NCI-H446 treated with DMSO at 0.1 percent for 48 hours (cell line): Measurements from ENCODE around the gene RPL32.
"Not testable (repeated sequence)": the region's sequence is repeated elsewhere in the genome, so short reads cannot be mapped to it uniquely, and the experiment has no call there.

Experiments
- DNase-seq: peaks from one replicate; lab custom pipeline; 2025; lab: John Stamatoyannopoulos, UW

Gene RPL32

DNA sequence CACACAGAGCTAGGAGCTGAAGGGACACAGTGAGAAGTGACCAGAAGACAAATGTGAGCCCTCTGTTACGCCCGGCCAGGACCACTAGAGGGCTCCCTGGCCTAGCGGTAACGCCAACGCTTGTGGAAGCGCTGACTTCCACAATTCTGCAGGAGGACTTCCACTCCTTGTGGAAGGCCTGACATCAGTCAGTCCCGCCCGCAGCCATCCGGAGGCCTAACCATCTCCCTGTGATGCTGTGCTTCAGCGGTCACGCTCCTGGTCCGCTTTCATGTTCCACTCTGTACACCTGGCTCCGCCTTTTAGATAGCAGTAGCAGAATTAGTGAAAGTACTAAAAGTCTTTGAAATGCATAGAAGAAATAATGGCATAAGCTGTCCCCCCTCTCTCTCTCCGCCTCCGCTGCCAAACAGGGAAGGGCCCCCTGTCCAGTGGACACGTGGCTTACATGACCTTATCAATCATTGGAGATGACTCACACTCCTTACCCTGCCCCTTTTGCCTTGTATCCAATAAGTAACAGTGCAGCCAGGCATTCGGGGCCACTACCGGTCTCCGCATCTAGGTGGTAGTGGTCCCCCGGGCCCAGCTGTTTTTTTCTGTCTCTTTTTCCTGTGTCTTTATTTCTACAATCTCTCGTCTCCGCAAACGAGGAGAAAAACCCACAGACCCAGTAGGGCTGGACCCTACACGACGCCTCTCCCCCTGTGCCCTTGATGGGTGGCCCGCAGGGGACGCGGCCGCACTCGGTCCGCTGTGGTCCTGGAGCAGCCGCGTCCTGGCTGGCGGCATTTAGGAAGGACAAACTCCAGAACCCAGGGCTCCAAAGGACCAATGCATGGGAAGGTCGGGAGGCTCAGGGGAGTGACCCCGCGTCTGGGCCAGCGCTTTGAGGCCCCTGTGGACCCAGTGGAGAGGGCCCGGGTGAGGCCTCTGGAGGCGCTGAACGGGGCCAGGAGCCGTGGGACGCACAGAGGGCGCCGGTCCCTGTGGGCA is 27.0 kb upstream of the RPL32 start:
- DNase-seq, result peak; percentile 8

- DNase-seq, result no peak
These were observed 25.5 kb upstream of the RPL32 start for GRCh38 chr3:12866836-12867235.

- DNase-seq, result no peak
These were observed 23.9 kb upstream of the RPL32 start for GRCh38 chr3:12865271-12865670.

DNA sequence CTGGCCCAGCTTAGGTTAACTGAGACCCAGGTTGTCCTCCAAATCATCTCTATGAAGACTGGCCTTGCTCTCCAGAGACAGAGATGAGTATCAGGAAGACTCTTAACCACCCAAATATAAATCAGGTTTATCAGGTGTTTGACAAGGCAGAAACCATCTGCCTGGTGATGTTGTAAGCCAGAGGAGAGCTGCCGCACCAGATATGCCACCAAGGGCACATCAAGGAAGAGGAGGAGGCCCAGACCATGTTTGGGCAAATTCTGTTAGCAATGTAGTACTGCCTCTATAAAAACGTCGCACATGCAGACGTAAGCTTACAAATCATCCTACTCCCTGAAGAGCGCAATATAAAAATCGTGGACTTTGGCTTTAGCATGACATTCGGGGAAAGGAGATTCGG is 21.0 kb upstream of the RPL32 start:
- DNase-seq, result no peak

- DNase-seq, result no peak
These were observed 20.2 kb upstream of the RPL32 start for GRCh38 chr3:12861611-12862010.

DNA sequence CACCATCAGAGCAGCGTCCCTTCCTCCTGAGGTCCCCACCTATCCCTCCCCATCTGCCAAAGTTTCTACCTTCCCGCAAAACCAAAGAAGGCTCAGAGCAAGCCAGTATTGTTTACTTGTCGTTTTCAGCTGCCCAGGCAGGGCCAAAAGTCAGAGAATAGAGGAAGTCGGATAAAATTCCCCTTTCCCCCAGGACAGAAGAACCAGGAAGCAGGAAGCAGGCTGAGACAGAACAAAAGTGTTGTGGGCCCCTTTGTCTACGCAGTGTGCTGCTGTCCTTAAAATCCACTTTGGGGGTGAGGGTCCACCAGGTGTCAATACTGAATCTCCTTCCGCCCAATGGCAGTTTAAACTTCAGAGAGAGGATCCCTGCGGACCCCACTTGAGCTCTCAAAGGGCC is 18.5 kb upstream of the RPL32 start:
- no peak for DNase-seq

- DNase-seq, result no peak
These were observed 15.3 kb upstream of the RPL32 start for GRCh38 chr3:12856626-12857025.

DNA sequence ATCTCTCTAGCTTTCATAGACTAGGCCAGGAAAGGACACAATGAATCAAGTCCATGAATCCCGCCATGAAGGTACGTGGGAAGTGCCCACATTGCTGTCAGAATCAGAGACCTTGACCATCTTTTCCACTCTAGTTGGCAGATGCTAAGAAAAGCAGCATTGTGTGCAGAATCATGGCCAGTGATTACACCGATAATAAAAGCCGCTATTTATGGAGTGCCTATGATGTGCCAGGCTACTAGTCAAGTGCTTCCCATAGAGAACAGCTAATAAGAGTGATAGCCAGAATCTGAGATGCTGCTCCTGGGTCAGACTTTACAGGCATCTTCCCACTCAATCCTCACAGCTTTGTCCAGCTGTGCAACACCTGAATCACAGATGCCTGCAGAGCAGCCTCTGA is 13.2 kb upstream of the RPL32 start:
- DNase-seq, result no peak

GRCh38 chr3:12853847-12854246 is 12.5 kb upstream of the RPL32 start:
- DNase-seq, result not testable (repeated sequence)

- no peak for DNase-seq
These were observed 10.8 kb upstream of the RPL32 start for GRCh38 chr3:12852201-12852600.

GRCh38 chr3:12845811-12846210 is 4.4 kb upstream of the RPL32 start:
- no peak for DNase-seq

GRCh38 chr3:12842469-12842868 is 1.1 kb upstream of the RPL32 start:
- DNase-seq, result no peak

DNA sequence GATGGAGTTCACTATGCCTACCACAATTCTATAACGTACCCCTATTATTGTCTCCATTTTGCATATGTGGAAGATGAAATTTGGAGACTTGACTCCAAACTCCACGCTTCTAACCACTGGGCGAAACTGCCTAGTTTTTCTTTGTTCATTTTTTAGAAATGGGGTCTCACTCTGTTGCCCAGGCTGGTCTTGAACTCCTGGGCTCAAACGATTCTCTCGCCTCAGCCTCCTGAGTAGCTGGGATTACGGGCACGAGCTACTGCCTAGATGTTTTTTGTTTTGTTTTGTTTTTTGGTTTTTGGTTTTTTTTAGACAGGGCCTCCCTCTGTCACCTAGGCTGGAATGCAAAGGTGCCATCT is 584 bp upstream of the RPL32 start:
- no peak for DNase-seq

DNA sequence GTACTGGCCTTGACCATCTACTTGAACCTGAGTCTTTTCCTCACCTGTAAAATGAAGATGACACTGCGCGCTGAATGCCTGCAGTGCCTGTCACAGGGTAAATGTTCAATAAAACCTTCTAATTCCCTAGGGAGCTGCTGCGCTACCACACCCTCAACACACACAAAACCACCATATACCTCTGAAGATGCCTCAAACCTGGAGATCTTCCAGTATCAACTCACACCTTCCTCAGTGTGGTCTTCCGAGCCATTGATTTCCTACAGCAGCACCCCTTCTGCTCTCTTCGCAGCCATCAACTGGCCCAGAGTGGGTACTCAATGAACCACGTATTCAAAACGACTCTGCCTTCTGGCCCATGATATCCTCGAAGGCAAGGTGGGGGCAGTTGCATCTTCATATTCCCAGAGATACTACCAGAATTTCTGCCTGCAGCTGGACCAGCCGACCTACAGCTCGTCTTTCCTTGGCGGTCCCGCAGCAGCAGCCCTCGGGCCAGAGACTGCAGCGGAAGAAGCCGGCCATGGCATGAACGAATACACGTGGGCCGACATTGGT is 695 bp downstream of the RPL32 start:
- no peak for DNase-seq

- DNase-seq, result not testable (repeated sequence)
These were observed 1.2 kb downstream of the RPL32 start for GRCh38 chr3:12840148-12840547.

- DNase-seq, result no peak
These were observed 2.0 kb downstream of the RPL32 start for GRCh38 chr3:12839156-12839946.

- no peak for DNase-seq
These were observed 3.0 kb downstream of the RPL32 start for GRCh38 chr3:12838179-12838965.

DNA sequence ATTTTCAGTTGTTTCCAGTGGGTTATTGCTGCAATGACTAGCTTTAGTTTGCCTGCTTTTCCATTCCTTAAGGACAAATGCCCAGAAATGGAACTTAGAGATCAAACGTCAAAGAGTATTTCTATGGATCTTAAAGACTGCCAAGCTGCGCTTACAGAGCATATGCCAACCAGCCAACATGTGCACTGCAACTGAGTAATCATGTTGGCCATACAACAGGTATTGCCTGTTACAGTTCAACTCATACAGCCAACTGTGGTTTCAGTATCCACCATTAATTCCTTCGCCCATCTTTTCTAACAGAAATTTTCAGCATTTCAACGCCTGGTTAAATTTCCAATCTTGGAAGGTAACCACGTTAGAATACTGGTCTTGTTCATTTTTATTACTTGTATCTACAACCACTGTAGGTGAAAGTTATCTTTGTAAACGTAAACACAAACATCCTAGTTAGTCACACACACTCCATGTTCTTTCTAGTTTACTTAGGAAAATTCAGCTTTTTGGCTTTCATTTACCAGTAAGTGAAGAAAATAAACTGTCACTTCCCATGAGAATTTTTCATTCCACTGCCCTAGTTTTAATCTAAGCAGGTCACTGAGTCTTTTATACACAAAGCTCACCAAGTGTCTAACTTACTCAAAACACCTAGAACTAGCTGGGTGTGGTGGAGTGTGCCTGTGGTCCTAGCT is 3.9 kb downstream of the RPL32 start:
- no peak for DNase-seq

- DNase-seq, result no peak
These were observed 6.2 kb downstream of the RPL32 start for GRCh38 chr3:12835052-12835665.

- DNase-seq, result no peak
These were observed 7.9 kb downstream of the RPL32 start for GRCh38 chr3:12833222-12834161.
